ENCODE data around the gene SAV1.

Gene SAV1

GRCh38 chr14:50676814-50677516 is 8.9 kb upstream of the SAV1 start:
- no peak for TF ChIP-seq ZC3H10 (CRISPR knock-in tag; IDR thresholded peaks at IDR 0.05)
- TF ChIP-seq ZNF8 (CRISPR knock-in tag; IDR thresholded peaks at IDR 0.05), result no peak
- no peak for TF ChIP-seq ZFP30 (CRISPR knock-in tag; IDR thresholded peaks at IDR 0.05)
- no peak for TF ChIP-seq OSR1 (CRISPR knock-in tag; IDR thresholded peaks at IDR 0.05)
- TF ChIP-seq PPARA (CRISPR knock-in tag; IDR thresholded peaks at IDR 0.05; ENCODE audit: borderline replicate concordance), result no peak
- no peak for TF ChIP-seq CREB5 (CRISPR knock-in tag; IDR thresholded peaks at IDR 0.05; ENCODE audit: low read depth)
- TF ChIP-seq, protein P1, sequence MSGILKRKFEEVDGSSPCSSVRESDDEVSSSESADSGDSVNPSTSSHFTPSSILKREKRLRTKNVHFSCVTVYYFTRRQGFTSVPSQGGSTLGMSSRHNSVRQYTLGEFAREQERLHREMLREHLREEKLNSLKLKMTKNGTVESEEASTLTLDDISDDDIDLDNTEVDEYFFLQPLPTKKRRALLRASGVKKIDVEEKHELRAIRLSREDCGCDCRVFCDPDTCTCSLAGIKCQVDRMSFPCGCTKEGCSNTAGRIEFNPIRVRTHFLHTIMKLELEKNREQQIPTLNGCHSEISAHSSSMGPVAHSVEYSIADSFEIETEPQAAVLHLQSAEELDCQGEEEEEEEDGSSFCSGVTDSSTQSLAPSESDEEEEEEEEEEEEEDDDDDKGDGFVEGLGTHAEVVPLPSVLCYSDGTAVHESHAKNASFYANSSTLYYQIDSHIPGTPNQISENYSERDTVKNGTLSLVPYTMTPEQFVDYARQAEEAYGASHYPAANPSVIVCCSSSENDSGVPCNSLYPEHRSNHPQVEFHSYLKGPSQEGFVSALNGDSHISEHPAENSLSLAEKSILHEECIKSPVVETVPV (CRISPR knock-in tag; IDR thresholded peaks at IDR 0.05), result no peak
- no peak for TF ChIP-seq ZNF565 (CRISPR knock-in tag; conservative IDR thresholded peaks at IDR 0.05; ENCODE audit: low read depth)
- no peak for TF ChIP-seq POU6F1 (CRISPR knock-in tag; IDR thresholded peaks at IDR 0.05; ENCODE audit: borderline replicate concordance, low read depth)
- ATAC-seq, result peak; percentile 23; the same call in 2 of the 3 replicates

GRCh38 chr14:50675597-50675996 is 7.5 kb upstream of the SAV1 start:
- TF ChIP-seq ARNTL (CRISPR knock-in tag; IDR thresholded peaks at IDR 0.05; ENCODE audit: borderline replicate concordance, low read depth) (no peak), TOX (CRISPR knock-in tag; IDR thresholded peaks at IDR 0.05; ENCODE audit: borderline replicate concordance) (no peak), GLIS3 (CRISPR knock-in tag; IDR thresholded peaks at IDR 0.05) (no peak), ZNF8 (CRISPR knock-in tag; IDR thresholded peaks at IDR 0.05) (no peak), OSR1 (CRISPR knock-in tag; IDR thresholded peaks at IDR 0.05) (no peak), ZC3H10 (CRISPR knock-in tag; IDR thresholded peaks at IDR 0.05) (no peak), ZNF565 (CRISPR knock-in tag; conservative IDR thresholded peaks at IDR 0.05; ENCODE audit: low read depth) (no peak), ZFP3 (CRISPR knock-in tag; IDR thresholded peaks at IDR 0.05) (no peak), ZNF70 (CRISPR knock-in tag; IDR thresholded peaks at IDR 0.05) (no peak), ZFP30 (CRISPR knock-in tag; IDR thresholded peaks at IDR 0.05) (no peak), SNAI2 (CRISPR knock-in tag; IDR thresholded peaks at IDR 0.05) (no peak), CSDC2 (CRISPR knock-in tag; IDR thresholded peaks at IDR 0.05) (no peak), ESRRG (CRISPR knock-in tag; IDR thresholded peaks at IDR 0.05) (no peak)
- ATAC-seq, result peak; percentile 17; the same call in 2 of the 3 replicates

GRCh38 chr14:50670866-50671256 is 2.8 kb upstream of the SAV1 start:
- TF ChIP-seq ZNF8 (CRISPR knock-in tag; IDR thresholded peaks at IDR 0.05) (no peak), ARNTL (CRISPR knock-in tag; IDR thresholded peaks at IDR 0.05; ENCODE audit: borderline replicate concordance, low read depth) (no peak), TOX (CRISPR knock-in tag; IDR thresholded peaks at IDR 0.05; ENCODE audit: borderline replicate concordance) (no peak), SNAI2 (CRISPR knock-in tag; IDR thresholded peaks at IDR 0.05) (no peak), POU6F1 (CRISPR knock-in tag; IDR thresholded peaks at IDR 0.05; ENCODE audit: borderline replicate concordance, low read depth) (no peak), CREB5 (CRISPR knock-in tag; IDR thresholded peaks at IDR 0.05; ENCODE audit: low read depth) (no peak), ZFP3 (CRISPR knock-in tag; IDR thresholded peaks at IDR 0.05) (no peak), BACH2 (CRISPR knock-in tag; IDR thresholded peaks at IDR 0.05; ENCODE audit: borderline replicate concordance) (no peak), PATZ1 (CRISPR knock-in tag; IDR thresholded peaks at IDR 0.05; ENCODE audit: borderline replicate concordance) (no peak), ZFP30 (CRISPR knock-in tag; IDR thresholded peaks at IDR 0.05) (no peak), TCF4 (CRISPR knock-in tag; IDR thresholded peaks at IDR 0.05; ENCODE audit: borderline replicate concordance) (no peak), ZC3H10 (CRISPR knock-in tag; IDR thresholded peaks at IDR 0.05) (no peak)
- TF ChIP-seq, protein P2, sequence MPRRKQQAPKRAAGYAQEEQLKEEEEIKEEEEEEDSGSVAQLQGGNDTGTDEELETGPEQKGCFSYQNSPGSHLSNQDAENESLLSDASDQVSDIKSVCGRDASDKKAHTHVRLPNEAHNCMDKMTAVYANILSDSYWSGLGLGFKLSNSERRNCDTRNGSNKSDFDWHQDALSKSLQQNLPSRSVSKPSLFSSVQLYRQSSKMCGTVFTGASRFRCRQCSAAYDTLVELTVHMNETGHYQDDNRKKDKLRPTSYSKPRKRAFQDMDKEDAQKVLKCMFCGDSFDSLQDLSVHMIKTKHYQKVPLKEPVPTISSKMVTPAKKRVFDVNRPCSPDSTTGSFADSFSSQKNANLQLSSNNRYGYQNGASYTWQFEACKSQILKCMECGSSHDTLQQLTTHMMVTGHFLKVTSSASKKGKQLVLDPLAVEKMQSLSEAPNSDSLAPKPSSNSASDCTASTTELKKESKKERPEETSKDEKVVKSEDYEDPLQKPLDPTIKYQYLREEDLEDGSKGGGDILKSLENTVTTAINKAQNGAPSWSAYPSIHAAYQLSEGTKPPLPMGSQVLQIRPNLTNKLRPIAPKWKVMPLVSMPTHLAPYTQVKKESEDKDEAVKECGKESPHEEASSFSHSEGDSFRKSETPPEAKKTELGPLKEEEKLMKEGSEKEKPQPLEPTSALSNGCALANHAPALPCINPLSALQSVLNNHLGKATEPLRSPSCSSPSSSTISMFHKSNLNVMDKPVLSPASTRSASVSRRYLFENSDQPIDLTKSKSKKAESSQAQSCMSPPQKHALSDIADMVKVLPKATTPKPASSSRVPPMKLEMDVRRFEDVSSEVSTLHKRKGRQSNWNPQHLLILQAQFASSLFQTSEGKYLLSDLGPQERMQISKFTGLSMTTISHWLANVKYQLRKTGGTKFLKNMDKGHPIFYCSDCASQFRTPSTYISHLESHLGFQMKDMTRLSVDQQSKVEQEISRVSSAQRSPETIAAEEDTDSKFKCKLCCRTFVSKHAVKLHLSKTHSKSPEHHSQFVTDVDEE (CRISPR knock-in tag; IDR thresholded peaks at IDR 0.05), result no peak
- no peak for ATAC-seq

All from SK-N-SH treated with all-trans-retinoic acid at 6 μM for 48 hours (cell line).